Prostate gland (tissue), 2 donors: ENCODE results near the gene PHF20.
"Not testable (repeated sequence)": the region's sequence is repeated elsewhere in the genome, so short reads cannot be mapped to it uniquely, and the experiment has no call there.

ENCODE experiments used
- CTCF ChIP-seq, 4 experiments: fragments of 200-600 bp in 2 of 4; fragments of 450-650 bp in 2 of 4; sonication (generic) in 2 of 4; IDR thresholded peaks; 1 replicate in 3 of 4; 2 replicates in 1 of 4; pipeline ENCODE4 v1.5.1; 2016 to 2019; ENCODE audit warnings: antibody characterized with exemption in 4 of 4, mild to moderate bottlenecking in 2 of 4, moderate library complexity in 2 of 4
- POLR2AphosphoS5 ChIP-seq: sonication (generic); formaldehyde crosslinking; IDR thresholded peaks from one replicate; pipeline ENCODE4 v1.6.1; 2017; ENCODE audit warnings: antibody characterized with exemption

DNA sequence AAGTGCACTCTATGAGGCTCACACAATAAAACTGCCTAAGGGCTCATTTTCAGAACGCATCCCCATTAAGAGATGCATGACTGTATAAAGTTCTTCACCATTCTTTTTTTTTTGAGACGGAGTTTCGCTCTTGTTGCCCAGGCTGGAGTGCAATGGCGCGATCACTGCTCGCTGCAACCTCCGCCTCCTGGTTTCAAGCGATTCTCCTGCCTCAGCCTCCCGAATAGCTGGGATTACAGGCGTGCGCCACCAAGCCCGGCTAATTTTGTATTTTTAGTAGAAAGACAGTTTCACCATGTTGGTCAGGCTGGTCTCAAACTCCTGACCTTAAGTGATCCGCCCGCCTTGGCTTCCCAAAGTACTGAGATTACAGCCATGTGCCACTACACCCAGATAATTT, 180.3 kb downstream of the PHF20 start:
- TF ChIP-seq CTCF (IDR thresholded peaks at IDR 0.05); POLR2AphosphoS5: not testable (repeated sequence)
